ENCODE results near the gene FNTB. TPM values are rescaled to one million over a fixed set of nuclear protein-coding genes. Genes with fewer than 3 reads are reported as not detected.

The FNTB gene
- polyA plus RNA-seq, 1 donor from 2014 or later: 6.7 TPM

DNA sequence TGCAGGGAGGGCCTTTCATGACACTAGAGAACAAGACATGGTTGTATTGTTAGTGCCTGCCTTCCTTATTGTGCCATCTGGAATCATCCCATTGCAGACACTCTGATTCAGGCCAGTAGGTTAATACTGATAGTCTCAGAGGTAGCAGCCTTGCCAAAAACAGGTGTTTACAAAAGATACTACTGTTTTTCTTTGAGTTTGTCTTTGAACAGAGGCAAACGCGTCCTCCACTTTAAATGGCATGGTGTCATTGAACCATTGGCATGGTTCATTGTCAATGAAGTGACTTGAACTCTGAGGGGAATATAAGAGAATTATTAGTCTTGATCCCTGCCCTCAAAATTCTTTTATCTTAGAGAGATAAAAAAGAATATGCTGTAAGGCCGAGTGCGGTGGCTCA lies 4.2 kb downstream of the FNTB start:
- peaks cover 11% of the 10 kb centered on the region for H3K79me2 ChIP-seq (replicated peaks; ENCODE audit: insufficient read depth, low read length)

GRCh38 chr14:64992328-64992885 lies 5.7 kb downstream of the FNTB start:
- Histone ChIP-seq H3K4me3 (ENCODE audit: low read length) (no peak overlapping the region), H3F3A (ENCODE audit: insufficient read depth, low read length, poor library complexity, severe bottlenecking) (no peaks in the 10 kb centered on the region), H3K4me2 (ENCODE audit: low read length) (no peak overlapping the region), H3K9me3 (ENCODE audit: low read length) (no peaks in the 10 kb centered on the region), H3K27me3 (ENCODE audit: insufficient read depth, low read depth, low read length) (no peaks in the 10 kb centered on the region), H3K9me2 (ENCODE audit: insufficient read depth, low read length) (no peaks in the 10 kb centered on the region), H3K36me3 (ENCODE audit: insufficient read depth, low read length) (no peaks in the 10 kb centered on the region), H4K20me1 (ENCODE audit: insufficient read depth) (no peaks in the 10 kb centered on the region), H3K79me2 (replicated peaks; ENCODE audit: insufficient read depth, low read length) (peaks cover 10% of the 10 kb centered on the region), H3K27ac (ENCODE audit: low read length) (no peak overlapping the region), H2AFZ (ENCODE audit: low read depth, low read length) (no peak overlapping the region), H3K9ac (ENCODE audit: low read length) (no peak overlapping the region)
- TF ChIP-seq RAD21 (conservative IDR thresholded peaks at IDR 0.05): no peak
- TF ChIP-seq, protein P1, sequence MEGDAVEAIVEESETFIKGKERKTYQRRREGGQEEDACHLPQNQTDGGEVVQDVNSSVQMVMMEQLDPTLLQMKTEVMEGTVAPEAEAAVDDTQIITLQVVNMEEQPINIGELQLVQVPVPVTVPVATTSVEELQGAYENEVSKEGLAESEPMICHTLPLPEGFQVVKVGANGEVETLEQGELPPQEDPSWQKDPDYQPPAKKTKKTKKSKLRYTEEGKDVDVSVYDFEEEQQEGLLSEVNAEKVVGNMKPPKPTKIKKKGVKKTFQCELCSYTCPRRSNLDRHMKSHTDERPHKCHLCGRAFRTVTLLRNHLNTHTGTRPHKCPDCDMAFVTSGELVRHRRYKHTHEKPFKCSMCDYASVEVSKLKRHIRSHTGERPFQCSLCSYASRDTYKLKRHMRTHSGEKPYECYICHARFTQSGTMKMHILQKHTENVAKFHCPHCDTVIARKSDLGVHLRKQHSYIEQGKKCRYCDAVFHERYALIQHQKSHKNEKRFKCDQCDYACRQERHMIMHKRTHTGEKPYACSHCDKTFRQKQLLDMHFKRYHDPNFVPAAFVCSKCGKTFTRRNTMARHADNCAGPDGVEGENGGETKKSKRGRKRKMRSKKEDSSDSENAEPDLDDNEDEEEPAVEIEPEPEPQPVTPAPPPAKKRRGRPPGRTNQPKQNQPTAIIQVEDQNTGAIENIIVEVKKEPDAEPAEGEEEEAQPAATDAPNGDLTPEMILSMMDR (IDR thresholded peaks at IDR 0.05; ENCODE audit: poor library complexity, severe bottlenecking): no peak
- no peak for TF ChIP-seq MXI1 (conservative IDR thresholded peaks at IDR 0.05; ENCODE audit: poor library complexity, severe bottlenecking)
- no peak for TF ChIP-seq REST (IDR thresholded peaks at IDR 0.05; ENCODE audit: borderline replicate concordance)
- no peak for TF ChIP-seq EZH2 (IDR thresholded peaks at IDR 0.05; ENCODE audit: borderline replicate concordance, insufficient read depth, low read length, poor library complexity, severe bottlenecking)
- no peak for TF ChIP-seq SMC3 (conservative IDR thresholded peaks at IDR 0.05; ENCODE audit: poor library complexity)
- no peak for TF ChIP-seq EP300 (conservative IDR thresholded peaks at IDR 0.05; ENCODE audit: poor library complexity, severe bottlenecking)
- no peak for TF ChIP-seq POLR2AphosphoS5 (IDR thresholded peaks at IDR 0.05)

More for the DNA sequence above, 4.2 kb downstream of the FNTB start:
- no peak overlapping the region for H2AFZ ChIP-seq (ENCODE audit: low read depth, low read length)
- H3K4me3 ChIP-seq (ENCODE audit: low read length): no peak overlapping the region
- H3K9me2 ChIP-seq (ENCODE audit: insufficient read depth, low read length): no peaks in the 10 kb centered on the region
- no peak overlapping the region for H3K27ac ChIP-seq (ENCODE audit: low read length)
- no peaks in the 10 kb centered on the region for H3K27me3 ChIP-seq (ENCODE audit: insufficient read depth, low read depth, low read length)
- no peak for TF ChIP-seq POLR2AphosphoS5 (IDR thresholded peaks at IDR 0.05)
- TF ChIP-seq EZH2 (IDR thresholded peaks at IDR 0.05; ENCODE audit: borderline replicate concordance, insufficient read depth, low read length, poor library complexity, severe bottlenecking): no peak
- TF ChIP-seq, protein P1 (IDR thresholded peaks at IDR 0.05; ENCODE audit: poor library complexity, severe bottlenecking): no peak
- TF ChIP-seq TAF1 (IDR thresholded peaks at IDR 0.05; ENCODE audit: low read depth): no peak
- no peak for TF ChIP-seq SMC3 (conservative IDR thresholded peaks at IDR 0.05; ENCODE audit: poor library complexity)
- TF ChIP-seq RAD21 (conservative IDR thresholded peaks at IDR 0.05): no peak
- no peak for TF ChIP-seq REST (IDR thresholded peaks at IDR 0.05; ENCODE audit: borderline replicate concordance)
- no peaks in the 10 kb centered on the region for H4K20me1 ChIP-seq (ENCODE audit: insufficient read depth)
- no peaks in the 10 kb centered on the region for H3K36me3 ChIP-seq (ENCODE audit: insufficient read depth, low read length)
- no peak overlapping the region for H3K9ac ChIP-seq (ENCODE audit: low read length)
- no peaks in the 10 kb centered on the region for H3K9me3 ChIP-seq (ENCODE audit: low read length)
- no peaks in the 10 kb centered on the region for H3F3A ChIP-seq (ENCODE audit: insufficient read depth, low read length, poor library complexity, severe bottlenecking)
- H3K4me2 ChIP-seq (ENCODE audit: low read length): no peak overlapping the region
